ENCODE data around the gene PROB1. TPM values are rescaled to one million over a fixed set of nuclear protein-coding genes. Genes with fewer than 3 reads are reported as not detected.
A peak's percentile ranks its signal among the peaks of the same experiment; 100 is the strongest.

Gene PROB1
- total and polyA plus RNA-seq, 7 donors = 15.2 to 86.7 (median 42.3) TPM

GRCh38 chr5:139383275-139383992 lies 11.5 kb downstream of the PROB1 start, which contains the start of gene SLC23A1:
Gene SLC23A1, minus strand, starts transcription at chr5:139383297. Its CDS starts 44 bp downstream, at chr5:139383253.
- H3K4me1 ChIP-seq = peaks cover 8% of the 10 kb centered on the region
- no peak for TF ChIP-seq CTCF (IDR thresholded peaks at IDR 0.05)
- no peaks in the 10 kb centered on the region for H3K27me3 ChIP-seq (ENCODE audit: insufficient read depth in 3 of 3, low read length in 2 of 3)
- intact Hi-C loops (cut with DNase I) = no loop called here
- DNase-seq (no peak), ATAC-seq (no peak)
- no peaks in the 10 kb centered on the region for H3K9me3 ChIP-seq
- 67 to 73% (median 72%) methylated on average over 10 of the region's 10 CpGs for WGBS, 3 donors
- no peak within 1 kb of the TSS for H3K4me3 ChIP-seq
- no peaks in the 10 kb centered on the region for H3K36me3 ChIP-seq (ENCODE audit: insufficient read depth in 1 of 2, low read depth in 1 of 2)
- no peak within 1 kb of the TSS for H3K27ac ChIP-seq

GRCh38 chr5:139382807-139383206 lies 12.1 kb downstream of the PROB1 start:
- no peak for TF ChIP-seq CTCF (IDR thresholded peaks at IDR 0.05)
- 55 to 63% (median 59%) methylated on average over 3 of the region's 3 CpGs for WGBS, 3 donors
- Histone ChIP-seq H3K27ac (no peak overlapping the region), H3K27me3 (ENCODE audit: insufficient read depth in 3 of 3, low read length in 2 of 3) (no peaks in the 10 kb centered on the region), H3K36me3 (ENCODE audit: insufficient read depth in 1 of 2, low read depth in 1 of 2) (no peaks in the 10 kb centered on the region), H3K4me1 (peaks cover 2% of the 10 kb centered on the region), H3K9me3 (no peaks in the 10 kb centered on the region), H3K4me3 (no peak overlapping the region)
- ATAC-seq (no peak), DNase-seq (peak in 1 of 2 donors; percentile 25)
- intact Hi-C loops (cut with DNase I) = no loop called here

GRCh38 chr5:139381837-139382761 lies 12.8 kb downstream of the PROB1 start:
- Histone ChIP-seq H3K27me3 (ENCODE audit: insufficient read depth in 3 of 3, low read length in 2 of 3) (no peaks in the 10 kb centered on the region), H3K27ac (no peak overlapping the region), H3K4me1 (peaks cover 8% of the 10 kb centered on the region), H3K9me3 (no peaks in the 10 kb centered on the region), H3K36me3 (ENCODE audit: insufficient read depth in 1 of 2, low read depth in 1 of 2) (no peaks in the 10 kb centered on the region), H3K4me3 (no peak overlapping the region)
- 89% methylated on average over 28 of the region's 28 CpGs for WGBS, 3 donors
- TF ChIP-seq CTCF (IDR thresholded peaks at IDR 0.05) = no peak
- no peak for DNase-seq
- intact Hi-C loops (cut with DNase I) = no loop called here
- no peak for ATAC-seq

GRCh38 chr5:139379626-139380449 lies 15.1 kb downstream of the PROB1 start:
- Histone ChIP-seq H3K9me3 (no peaks in the 10 kb centered on the region), H3K4me3 (no peak overlapping the region), H3K36me3 (ENCODE audit: insufficient read depth in 1 of 2, low read depth in 1 of 2) (no peaks in the 10 kb centered on the region), H3K27me3 (ENCODE audit: insufficient read depth in 3 of 3, low read length in 2 of 3) (no peaks in the 10 kb centered on the region), H3K4me1 (peaks cover 10% of the 10 kb centered on the region), H3K27ac (no peak overlapping the region)
- no peak for TF ChIP-seq CTCF (IDR thresholded peaks at IDR 0.05)
- DNase-seq (no peak), ATAC-seq (no peak)
- WGBS, 3 donors = 82 to 84% (median 84%) methylated on average over 15 of the region's 15 CpGs
- intact Hi-C loops (cut with DNase I) = no loop called here

Measured in psoas muscle (tissue), 8 donors.